HuH-7.5 (cell line): Measurements from ENCODE around the gene FAM117B.
"Not testable (repeated sequence)": the region's sequence is repeated elsewhere in the genome, so short reads cannot be mapped to it uniquely, and the experiment has no call there.

Source experiments
- DNase-seq: peaks from one replicate; pipeline ENCODE4 v3.0.0; 2011; ENCODE audit warnings: low spot score

The FAM117B gene

DNA sequence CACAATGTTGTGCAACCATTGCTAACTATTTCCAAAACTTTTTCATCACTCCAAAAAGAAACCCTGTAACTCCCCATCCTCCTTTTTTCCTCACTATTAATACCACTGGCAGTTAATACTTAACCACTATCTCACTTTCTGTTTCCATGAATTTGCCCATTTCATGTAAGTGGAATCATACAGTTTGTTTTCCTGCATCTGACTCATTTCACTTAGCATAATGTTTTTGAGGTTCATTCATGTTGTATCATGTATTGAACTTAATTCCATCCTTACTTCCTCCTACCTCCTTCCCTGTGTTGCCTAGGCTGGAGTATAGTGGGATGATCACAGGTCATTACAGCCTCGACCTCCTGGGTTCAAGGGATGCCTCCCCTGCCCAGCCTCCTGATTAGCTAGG is 68.3 kb downstream of the FAM117B start:
- DNase-seq: no peak

DNA sequence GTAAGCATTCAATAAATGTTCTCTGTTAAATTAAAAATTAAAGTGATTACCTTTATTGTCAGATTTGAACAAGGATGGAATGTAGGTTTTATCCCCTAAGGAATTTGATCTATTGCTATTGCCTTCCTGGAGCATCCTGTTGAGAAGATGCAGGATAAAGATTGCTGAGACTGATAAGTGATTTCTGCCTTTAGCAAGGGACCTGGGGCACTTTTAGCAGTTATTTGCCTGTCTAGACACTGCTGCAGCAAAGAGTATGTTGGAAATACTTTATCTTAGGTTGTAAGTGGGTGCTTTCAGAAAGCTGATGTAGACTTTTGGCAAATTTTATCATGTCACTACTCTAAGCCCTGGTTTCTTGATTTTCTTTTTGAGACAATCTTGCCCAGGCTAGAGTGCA is 69.5 kb downstream of the FAM117B start:
- no peak for DNase-seq

DNA sequence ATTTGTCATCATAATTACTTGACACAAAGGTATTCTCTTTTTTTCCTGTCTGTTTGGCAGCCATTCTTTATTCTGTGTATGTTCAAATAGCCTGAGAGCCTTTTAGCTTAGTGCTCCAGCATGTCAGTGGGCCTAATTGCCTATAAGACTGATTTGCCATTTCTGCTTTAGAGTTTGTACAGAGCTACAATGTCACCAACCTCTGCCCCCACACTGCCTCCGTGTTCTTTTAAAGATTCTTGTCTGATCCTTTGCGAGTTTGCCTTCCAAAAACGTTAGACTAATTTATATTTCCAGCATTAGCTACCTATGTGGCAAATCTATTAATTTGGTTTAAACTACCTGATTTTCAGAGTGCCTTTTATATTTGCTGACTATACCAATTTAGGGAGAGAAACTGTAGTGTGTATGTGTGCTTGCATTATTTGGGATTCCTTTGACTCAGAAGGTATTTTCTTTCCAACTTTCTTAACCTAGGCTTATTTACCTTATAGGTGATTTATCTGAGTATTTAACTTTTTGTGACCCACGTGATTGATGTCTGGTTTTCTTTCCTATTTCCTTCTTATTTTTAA is 70.8 kb downstream of the FAM117B start:
- DNase-seq: no peak

DNA sequence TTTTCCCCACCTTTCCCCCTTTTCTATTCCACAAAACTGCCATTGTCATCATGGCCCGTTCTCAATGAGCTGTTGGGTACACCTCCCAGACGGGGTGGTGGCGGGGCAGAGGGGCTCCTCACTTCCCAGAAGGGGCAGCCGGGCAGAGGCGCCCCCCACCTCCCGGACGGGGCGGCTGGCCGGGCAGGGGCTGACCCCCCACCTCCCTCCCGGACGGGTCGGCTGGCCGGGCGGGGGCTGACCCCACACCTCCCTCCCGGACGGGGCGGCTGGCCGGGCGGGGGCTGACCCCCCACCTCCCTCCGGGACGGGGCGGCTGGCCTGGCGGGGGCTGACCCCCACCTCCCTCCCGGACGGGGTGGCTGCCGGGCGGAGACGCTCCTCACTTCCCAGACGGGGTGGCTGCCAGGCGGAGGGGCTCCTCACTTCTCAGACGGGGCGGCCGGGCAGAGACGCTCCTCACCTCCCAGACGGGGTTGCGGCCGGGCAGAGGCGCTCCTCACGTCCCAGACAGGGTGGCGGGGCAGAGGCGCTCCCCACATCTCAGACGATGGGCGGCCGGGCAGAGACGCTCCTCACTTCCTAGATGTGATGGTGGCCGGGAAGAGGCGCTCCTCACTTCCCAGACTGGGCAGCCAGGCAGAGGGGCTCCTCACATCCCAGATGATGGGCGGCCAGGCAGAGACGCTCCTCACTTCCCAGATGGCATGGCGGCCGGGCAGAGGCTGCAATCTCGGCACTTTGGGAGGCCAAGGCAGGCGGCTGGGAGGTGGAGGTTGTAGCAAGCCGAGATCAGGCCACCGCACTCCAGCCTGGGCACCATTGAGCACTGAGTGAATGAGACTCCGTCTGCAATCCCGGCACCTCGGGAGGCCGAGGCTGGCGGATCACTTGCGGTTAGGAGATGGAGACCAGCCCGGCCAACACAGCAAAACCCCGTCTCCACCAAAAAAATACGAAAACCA is 80.5 kb downstream of the FAM117B start:
- not testable (repeated sequence) for DNase-seq

DNA sequence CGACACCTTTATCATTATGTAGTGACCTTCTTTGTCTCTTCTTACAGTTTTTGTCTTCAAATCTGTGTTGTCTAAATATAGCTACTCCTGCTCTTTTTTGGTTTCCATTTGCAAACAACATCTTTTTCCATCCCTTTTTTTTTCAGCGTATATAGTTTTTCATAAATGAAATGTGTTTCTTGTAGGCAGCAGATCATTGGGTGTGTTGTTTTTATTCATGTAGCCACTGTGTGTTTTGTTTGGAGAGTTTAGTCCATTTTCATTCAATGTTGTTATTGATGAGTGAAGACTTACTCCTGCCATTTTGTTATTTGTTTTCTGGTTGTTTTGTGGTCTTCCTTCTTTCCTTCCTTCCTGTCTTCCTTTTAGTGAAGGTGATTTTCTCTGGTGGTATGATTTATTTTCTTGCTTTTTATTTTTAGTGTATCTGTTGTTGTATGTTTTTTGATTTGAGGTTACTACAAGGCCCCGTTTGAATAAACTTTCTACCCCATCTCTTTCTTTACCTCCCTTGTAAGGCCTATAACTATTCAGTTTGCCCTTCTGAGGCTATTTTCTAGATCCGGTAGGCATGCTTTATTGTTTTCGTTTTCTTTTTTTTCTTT is 81.4 kb downstream of the FAM117B start:
- no peak for DNase-seq

DNA sequence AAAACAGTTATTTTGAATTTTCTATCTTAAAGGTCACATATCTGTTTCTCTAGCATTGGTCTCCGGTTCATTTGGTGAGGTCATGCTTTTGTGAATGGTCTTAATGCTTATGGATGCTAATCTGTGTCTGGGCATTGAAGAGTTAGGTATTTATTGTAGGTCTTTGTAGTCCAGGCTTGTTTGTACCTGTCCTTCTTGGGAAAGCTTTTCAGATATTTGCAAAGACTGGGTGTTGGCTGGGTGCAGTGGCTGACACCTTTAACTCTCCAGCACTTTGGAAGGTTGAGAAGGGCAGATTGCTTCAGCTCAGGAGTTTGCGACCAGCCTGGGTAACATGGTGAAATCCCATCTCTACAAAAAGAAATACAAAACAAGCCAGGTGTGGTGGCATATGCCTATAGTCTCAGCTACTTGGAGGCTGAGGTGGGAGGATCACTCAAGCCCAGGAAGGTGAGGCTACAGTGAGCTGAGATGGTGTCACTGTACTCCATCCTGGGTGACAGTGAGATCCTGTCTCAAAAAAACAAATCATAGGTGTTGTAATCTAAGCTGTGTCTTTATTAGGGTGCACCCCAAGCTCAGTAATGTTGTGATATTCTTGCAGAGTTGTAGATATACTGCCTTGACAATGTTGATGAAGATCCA is 82.3 kb downstream of the FAM117B start:
- DNase-seq: no peak

DNA sequence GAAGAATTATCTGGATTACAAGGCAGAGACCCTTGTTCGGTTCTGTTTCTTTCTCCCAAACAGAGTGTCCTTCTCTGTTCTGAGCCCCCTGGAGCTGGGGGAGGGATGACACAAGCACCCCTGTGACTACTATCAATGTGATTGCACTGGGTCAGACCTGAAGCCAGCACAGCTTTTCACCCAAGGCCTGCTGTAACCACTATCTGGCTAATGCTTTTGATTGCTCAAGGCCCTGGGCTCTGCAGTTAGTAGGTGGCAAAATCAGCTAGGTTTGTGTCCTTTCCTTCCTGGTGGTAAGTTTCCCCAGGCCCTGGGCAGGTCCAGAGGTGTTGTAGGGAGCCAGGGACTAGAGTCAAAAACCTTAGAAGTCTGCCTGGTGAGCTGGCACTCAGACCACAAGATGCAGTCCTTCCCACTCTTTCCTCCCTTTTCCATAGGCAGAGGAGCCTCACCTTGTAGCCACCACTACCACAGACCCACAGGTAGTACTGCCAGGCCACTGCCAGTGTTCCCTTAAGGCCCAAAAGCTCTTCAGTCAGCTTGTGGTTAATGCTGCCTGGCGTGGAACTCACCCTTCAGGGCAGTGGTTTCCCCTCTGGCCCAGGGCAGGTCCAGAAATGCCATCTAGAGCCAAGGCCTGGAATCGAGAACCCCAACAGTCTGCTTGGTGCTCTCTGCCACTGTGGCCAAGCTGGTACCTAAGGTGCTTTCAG is 83.0 kb downstream of the FAM117B start:
- no peak for DNase-seq

DNA sequence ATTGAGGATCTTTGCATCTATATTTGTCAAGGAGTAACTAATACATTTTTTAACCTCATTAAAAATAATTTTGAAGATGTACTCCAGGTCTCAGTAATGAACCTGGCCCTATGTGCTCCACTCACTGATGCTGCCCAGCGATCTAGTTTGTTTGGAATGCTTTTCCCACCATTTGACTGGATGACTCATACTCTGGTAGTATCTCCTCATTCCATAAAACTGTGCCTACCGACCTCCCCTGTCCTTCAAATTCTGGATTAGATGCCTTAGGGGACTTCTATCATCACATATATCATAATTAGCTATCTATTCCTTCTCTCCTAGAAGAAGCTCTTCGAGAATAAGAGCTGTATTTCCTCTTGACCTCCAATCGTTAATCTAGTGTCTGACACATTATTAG is 83.8 kb downstream of the FAM117B start:
- DNase-seq: no peak

DNA sequence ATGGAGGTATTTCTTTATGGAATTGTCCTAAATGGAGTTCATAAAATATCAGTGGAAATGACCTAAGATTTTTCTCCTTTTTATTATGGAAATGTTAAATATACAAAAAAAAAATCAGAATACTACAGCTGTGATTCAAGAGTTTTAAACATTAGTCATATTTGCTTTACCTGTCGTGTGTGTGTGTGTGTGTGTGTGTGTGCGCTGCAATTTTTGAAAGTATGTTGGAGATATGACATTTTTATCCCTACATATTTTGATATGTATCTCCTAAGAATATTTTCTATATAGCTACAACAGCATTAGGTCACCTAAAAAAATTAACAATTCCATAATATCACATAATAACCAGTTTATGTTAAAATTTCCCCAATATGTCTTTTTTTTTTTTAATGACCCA is 85.5 kb downstream of the FAM117B start:
- no peak for DNase-seq

DNA sequence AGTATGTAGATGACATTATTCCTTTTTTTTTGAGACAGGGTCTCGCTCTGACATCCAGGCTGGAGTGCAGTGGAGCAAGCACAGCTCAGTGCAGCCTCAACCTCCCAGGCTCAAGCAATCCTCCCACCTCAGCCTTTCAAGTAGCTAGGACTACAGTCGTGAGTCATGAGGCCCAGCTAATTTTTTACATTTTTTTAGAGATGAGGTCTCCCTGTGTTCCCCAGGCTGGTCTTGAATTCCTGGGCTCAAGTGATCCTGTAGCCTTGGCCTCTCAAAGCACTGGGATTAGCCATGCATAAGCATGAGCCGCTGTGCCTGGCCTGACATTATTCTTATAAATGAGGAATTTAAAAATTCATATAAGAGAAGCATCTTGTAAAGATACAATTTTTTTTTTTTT is 86.9 kb downstream of the FAM117B start:
- DNase-seq: no peak

DNA sequence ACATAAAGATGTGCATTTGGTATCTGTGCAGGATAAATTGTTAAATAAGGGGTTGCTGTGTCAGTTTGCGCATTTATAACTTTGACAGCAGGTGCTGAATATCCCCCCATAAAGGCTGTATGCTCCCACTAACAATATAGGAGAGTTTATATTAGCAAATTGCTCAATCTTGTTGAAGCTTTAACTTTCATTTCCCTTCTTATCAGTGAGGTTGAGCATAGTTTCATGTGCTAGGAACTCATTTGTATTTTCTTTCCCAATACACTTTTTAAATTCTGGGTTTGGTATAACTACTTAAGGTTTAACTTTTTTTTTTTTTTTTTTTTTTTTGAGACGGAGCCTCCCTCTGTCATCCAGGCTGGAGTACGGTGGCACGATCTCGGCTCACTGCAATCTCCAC is 89.0 kb downstream of the FAM117B start:
- no peak for DNase-seq

DNA sequence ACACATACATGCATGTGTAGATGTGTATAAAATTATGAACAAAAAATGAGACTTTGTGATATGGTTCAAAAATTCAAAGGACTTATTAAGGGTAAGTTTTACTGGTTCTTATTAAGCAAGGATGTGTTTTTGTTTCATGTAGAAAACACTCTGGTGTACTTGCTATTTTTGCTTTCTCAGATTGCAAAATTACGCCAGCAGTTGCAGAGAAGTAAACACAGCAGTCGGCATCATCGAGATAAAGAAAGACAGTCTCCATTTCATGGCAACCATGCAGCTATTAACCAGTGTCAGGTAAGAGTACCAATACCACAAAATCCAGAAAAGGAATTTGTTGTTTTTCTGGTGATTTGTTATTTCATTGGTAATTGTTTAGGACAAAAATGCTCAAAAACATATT is 91.3 kb downstream of the FAM117B start:
- no peak for DNase-seq

DNA sequence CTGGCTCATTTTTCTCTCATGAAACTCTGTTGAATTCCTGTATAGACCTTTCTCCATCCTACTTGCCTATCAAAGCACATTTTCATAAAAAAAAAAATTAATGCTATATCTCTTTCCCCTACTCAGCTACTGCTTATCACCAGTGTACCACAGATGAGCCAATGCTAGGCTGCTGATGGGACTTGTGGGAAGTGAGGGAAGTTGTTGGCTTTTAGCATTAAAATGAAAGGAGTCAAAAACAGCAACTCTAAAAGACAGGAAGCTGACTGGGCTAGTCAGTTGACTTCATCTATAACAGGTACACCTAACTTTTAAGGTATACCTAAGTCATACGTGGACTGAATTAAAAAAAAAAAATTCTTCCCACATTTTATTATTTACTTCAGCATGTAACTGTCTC is 102.1 kb downstream of the FAM117B start:
- no peak for DNase-seq

DNA sequence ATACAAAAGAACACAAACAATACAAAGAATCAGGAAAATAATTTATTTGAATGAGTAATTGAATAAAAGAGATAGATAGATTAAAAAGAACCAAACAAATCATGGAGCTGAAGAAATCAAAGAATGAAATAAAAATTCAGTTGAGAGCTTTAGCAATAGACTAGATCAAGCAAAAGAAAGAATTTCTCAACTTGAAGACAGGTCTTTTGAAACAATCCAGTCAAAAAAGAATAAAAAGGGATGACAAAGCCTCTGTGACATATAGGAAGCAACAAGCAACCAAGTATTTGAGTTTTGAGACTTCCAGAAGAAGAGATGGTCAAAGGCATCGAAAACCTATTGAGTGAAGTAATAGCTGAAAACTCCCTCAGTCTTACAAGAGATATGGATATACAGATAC is 108.8 kb downstream of the FAM117B start:
- no peak for DNase-seq

DNA sequence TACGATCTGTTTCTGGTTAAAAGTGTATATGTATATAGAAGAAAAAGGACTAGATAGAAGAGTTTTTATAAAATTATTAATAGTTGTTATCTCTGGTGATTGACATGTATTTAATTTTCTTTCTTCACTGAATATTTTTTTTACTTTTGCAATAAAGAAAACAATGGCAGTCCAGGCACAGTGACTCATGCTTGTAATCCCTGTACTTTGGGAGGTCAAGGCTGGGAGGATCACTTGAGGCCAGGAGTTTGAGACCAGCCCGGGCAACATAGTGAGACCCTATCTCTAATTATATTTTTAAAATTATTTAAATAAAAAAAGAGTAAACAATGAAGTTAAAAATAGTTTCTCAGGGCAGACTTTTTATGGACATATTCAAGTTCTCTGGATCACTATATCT is 114.7 kb downstream of the FAM117B start:
- DNase-seq: no peak

DNA sequence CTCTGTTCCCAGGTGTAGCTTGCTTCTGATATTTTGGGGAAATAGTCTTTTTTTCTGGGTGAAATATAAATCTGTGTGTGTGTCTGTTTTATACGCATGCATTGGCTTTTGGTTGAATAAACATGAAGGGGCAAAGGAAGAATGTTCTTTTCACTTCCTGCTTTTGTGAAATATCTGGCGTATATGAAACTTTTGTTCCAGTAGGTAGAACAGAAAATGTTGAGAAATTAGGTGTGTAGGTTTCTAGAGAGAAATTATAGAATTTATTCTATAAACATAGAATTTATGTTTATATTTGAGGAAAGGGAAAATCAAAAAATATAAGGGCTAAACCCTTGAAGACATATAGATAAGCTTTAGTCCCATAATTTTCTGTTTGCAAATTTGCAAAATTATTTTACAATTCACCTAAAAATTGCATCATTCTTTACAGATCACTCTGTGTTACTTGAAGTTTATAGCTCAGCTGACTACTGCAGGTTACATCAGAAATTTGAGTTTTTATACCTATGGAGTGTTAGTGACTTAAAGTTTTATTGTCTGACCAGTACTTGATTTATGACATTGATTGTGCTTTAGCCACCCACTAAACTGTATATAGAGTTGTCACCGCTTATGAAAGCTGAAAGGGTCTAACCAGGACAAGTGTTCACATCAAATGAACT is 116.1 kb downstream of the FAM117B start:
- DNase-seq: no peak

DNA sequence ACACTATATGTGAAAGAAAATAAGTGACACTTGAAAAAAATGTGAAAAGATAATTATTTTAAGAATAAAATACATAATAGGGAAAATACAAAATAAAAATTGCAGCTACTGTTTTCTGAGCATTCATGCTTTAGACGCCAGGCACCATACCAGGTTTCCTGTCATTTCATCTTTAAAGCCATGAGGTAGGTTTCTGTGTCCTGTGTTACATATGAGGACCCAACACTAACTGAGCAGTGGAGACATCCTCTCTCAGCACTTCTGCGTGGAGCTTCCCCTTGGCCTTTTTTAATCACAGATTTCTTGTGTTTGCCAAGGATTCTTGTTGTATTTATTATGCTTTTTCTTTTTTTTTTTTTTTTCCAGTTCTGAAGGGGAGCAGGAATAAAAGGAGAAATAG is 117.3 kb downstream of the FAM117B start:
- DNase-seq: no peak

DNA sequence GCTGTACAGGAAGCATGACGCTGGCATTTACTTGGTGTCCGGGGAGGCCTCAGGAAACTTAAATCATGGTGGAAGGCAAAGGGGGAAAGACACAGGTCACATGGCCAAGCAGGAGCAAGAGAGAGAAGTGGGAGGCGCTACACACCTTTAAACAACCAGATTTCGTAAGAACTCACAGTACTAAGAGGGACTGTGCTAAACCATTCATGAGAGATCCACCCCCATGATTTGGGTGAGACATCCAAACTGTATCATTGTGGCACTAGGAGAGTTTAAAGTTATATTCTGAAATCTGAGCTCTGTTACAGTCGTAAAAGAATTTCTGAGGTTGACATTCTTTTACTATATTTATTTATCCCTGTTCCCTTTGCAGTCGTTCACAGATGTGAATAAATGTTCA is 120.2 kb downstream of the FAM117B start:
- DNase-seq: no peak

DNA sequence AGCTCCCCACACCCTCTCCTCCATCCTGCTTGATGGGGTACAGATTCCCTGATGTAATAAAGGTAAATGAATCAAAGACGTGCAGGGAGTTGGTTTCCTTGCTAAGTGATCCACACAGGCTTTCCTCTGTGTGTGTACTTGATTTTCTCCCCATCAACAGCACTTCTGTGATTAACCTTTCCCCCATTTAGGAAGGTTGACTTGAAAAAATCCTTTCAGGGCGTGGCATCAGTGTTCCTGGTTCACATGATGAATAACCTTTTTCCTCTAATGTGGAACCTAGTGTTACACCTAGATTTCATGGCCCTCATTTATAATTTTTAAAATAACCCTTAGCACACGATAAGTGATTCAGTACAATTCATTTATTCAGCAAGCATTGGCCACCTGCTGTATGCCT is 121.8 kb downstream of the FAM117B start:
- DNase-seq: no peak

DNA sequence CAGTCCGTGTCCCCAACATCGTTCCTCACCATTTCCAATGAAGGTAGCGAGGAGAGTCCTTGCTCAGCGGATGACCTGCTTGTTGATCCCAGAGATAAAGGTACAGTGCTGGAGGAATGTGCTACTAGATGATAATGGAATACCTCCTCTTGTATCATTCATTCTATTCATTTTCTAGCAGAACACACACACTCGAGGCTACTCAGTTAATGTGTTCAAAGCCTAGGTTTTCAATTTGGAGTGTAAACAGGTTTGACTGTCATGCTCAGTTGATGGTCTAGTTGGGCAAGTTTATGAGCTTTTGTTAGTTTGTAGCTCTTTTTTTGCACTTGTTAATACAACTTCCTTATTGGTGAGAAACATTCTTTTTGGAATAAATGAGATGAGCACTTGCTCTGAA is 122.6 kb downstream of the FAM117B start:
- no peak for DNase-seq

DNA sequence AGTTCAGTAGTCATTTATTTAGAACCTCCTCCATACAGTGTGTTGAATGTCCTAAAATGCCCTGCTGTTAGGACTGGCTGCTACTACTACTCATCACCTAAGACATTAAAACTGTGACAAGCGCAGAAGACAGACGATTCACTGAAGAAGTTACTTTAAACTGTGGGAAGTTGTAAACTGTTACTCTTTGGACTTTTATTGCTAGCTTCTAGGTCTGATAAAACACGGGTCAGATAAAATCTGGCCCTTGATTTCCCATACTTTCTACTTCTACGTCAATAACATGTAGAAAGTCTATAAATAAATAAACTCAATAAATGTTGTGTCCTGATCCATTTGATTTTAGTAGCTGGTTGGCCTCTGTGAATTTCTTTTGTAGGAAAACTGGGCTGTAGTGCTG is 123.4 kb downstream of the FAM117B start:
- DNase-seq: no peak

DNA sequence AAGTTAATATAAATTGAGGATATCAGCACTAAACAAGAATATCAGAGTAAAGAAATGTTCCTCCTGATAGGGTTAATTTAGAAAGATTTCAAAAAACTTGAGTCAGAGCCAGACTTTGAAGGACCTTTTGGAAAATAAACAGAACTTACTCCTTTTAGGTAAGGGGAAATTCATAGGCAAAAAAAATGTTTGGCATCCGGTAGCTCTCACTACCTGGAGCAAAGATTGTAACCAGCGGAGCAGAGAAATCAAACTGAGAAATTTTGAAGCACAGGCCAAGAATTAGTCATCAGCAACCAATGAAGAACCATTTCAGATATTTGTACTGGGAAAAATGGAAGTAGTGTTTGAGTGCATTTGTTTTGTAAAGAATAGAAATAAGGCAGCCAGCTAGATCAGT is 123.8 kb downstream of the FAM117B start:
- no peak for DNase-seq
